AG04449 (cell line): Measurements from ENCODE around the gene FPGS.

ENCODE experiments used
- CTCF ChIA-PET: fragments of 350-600 bp; formaldehyde crosslinking; extraction: SDS; loops from one replicate; lab custom pipeline; 2021; ENCODE audit warnings: antibody characterized with exemption; lab: Yijun Ruan, JAX
- POLR2A ChIA-PET: fragments of 400-600, 350-600 bp; formaldehyde crosslinking; extraction: SDS; loops from one replicate; lab custom pipeline; 2020; ENCODE audit warnings: antibody characterized with exemption, inconsistent platforms; lab: Yijun Ruan, JAX
- DNase-seq: peaks from one replicate; pipeline ENCODE4 v3.0.0-alpha.2; 2010; ENCODE audit warnings: low read depth, low spot score
- H3K4me3 ChIP-seq: 2 replicates; pipeline ENCODE4 v1.5.1; 2011; ENCODE audit warnings: low read depth, mild to moderate bottlenecking, control low read depth, low read length
- TF ChIP-seq, protein P1 (sequence below): IDR thresholded peaks from one replicate; pipeline ENCODE4 v1.5.1; 2011; ENCODE audit warnings: mild to moderate bottlenecking, moderate library complexity, low read length, control low read depth, inconsistent platforms; ENCODE audit not compliant: insufficient read depth; ENCODE audit errors: missing control alignments

Gene FPGS

DNA sequence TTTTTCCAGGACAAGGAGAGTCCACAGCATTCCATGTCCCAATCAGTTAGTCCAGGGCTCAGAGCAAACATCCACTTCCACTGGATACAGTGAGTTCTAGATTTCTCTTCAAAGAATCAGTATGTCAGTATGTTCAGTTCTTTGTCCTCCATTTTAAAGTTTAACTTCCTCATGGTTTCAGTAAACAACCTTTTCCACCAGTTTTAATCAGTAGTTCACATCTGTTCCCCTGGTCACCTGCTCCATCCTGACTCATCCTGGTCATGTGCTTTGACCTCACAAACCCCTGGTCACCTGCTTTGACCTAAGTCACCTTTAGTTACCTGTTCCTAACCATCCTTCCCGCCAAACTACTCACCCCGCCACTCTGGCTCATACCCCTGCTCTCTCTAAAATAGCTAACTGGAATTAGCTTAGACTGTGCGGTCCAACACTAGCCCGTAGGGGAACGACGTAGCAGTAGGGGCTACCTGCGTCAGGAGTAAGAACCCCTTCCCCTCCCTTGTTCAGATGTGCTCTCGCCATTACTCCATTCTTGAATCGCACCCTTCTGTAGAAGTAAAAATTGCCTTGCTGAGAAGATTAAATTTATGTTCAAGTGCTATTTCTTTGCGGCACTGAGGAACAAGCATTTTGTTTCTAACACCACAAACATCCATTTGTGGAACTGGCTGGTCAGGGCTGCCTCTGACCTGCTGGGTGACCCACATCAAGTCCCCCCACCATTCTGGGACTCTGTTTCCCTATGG lies 46.2 kb downstream of the FPGS start:
- ChIA-PET POLR2A (no interaction called here), CTCF (no interaction called here)
- TF ChIP-seq, protein P1, sequence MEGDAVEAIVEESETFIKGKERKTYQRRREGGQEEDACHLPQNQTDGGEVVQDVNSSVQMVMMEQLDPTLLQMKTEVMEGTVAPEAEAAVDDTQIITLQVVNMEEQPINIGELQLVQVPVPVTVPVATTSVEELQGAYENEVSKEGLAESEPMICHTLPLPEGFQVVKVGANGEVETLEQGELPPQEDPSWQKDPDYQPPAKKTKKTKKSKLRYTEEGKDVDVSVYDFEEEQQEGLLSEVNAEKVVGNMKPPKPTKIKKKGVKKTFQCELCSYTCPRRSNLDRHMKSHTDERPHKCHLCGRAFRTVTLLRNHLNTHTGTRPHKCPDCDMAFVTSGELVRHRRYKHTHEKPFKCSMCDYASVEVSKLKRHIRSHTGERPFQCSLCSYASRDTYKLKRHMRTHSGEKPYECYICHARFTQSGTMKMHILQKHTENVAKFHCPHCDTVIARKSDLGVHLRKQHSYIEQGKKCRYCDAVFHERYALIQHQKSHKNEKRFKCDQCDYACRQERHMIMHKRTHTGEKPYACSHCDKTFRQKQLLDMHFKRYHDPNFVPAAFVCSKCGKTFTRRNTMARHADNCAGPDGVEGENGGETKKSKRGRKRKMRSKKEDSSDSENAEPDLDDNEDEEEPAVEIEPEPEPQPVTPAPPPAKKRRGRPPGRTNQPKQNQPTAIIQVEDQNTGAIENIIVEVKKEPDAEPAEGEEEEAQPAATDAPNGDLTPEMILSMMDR, result no peak
- DNase-seq, result no peak
- no peak overlapping the region for H3K4me3 ChIP-seq

DNA sequence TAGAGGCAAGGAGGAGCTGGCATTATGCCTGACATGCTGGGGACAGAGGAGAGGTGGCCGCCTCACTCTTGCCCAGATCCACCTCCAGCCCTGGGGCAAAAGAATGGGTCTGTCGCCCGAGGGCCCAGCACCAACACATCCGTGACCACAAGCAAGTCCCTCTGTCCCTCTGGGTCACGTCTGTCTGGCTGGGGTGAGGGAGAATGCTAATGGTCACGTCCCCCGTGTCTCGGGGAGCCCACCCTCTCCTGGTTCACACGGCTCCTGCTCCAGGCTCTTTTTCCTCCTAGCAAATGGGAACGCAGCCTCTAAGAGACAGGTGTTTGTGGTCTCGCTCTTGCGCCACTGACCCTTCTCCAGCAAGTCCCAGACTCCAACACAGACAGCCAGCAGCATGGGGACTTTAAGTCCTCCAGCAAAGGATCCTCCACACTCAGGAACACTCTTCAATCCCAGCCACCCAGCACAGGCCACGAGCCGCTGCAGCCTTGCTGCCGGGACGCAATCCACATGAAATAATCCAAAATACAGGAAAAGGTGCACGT lies 47.7 kb downstream of the FPGS start:
- no peak for DNase-seq
- CTCF ChIA-PET, result no interaction called here
- H3K4me3 ChIP-seq, result no peak overlapping the region
- POLR2A ChIA-PET, result no interaction called here
- TF ChIP-seq, protein P1, result no peak

GRCh38 chr9:127852829-127853228 lies 50.1 kb downstream of the FPGS start:
- POLR2A ChIA-PET, result interaction anchor here (2.1 to 2.5 kb wide), 2 partner anchors 15 to 17 kb away, joined by 5 to 12 read pairs; no protein-coding TSS in a partner anchor
- TF ChIP-seq, protein P1, result no peak
- CTCF ChIA-PET, result interaction anchor here (0.8 to 10.3 kb wide), 9 partner anchors 8 to 118 kb away, joined by 3 to 128 read pairs (median 4); partner anchors contain the start of gene TOR2A
- DNase-seq, result no peak
- peak overlapping the region; percentile 68 for H3K4me3 ChIP-seq

- ChIA-PET CTCF (interaction anchor here (0.8 to 10.3 kb wide), 15 partner anchors 9 to 119 kb away, joined by 3 to 128 read pairs (median 4); partner anchors contain the start of gene TOR2A), POLR2A (interaction anchor here (2.1 to 2.5 kb wide), 2 partner anchors 16 to 18 kb away, joined by 5 to 12 read pairs; no protein-coding TSS in a partner anchor)
- peak overlapping the region; percentile 68 for H3K4me3 ChIP-seq
- no peak for DNase-seq
- TF ChIP-seq, protein P1, result no peak
These were observed 50.9 kb downstream of the FPGS start for GRCh38 chr9:127853312-127854183.

- TF ChIP-seq, protein P1, result peak; percentile 48
- ChIA-PET CTCF (interaction anchor here (0.7 to 10.3 kb wide), 11 partner anchors 9 to 120 kb away, joined by 3 to 128 read pairs (median 5); partner anchors contain the start of gene TOR2A), POLR2A (interaction anchor here (1.2 to 2.5 kb wide), 3 partner anchors 16 to 52 kb away, joined by 3 to 12 read pairs (median 5); partner anchors contain the start of gene FPGS)
- no peak for DNase-seq
- H3K4me3 ChIP-seq, result peak within 1 kb of the TSS; percentile 68
These were observed 51.6 kb downstream of the FPGS start, which contains the start of gene ENG for GRCh38 chr9:127854184-127854806. TSS of gene ENG (minus strand) at chr9:127854658. CDS start at chr9:127854355, 303 bp downstream.
